K562 (cell line): Measurements from ENCODE around the gene EMP2. TPM values are rescaled to one million over a fixed set of nuclear protein-coding genes. Genes with fewer than 3 reads are reported as not detected.

Experiments used
- EP300 ChIP-seq: IDR thresholded peaks from 2 replicates; pipeline ENCODE4 v1.6.1; 2012; ENCODE audit warnings: low read length, improper control_type of control experiment
- ETS2 ChIP-seq: IDR thresholded peaks from 2 replicates; pipeline ENCODE4 v1.6.1; 2016; ENCODE audit warnings: borderline replicate concordance, missing genetic modification characterization, mild to moderate bottlenecking, moderate library complexity, missing compliant biosample characterization; ENCODE audit not compliant: poor library complexity, severe bottlenecking
- HDAC8 ChIP-seq: fragments of 450-650 bp; IDR thresholded peaks from 2 replicates; pipeline ENCODE4 v1.6.1; 2016; ENCODE audit warnings: mild to moderate bottlenecking, missing genetic modification characterization, moderate library complexity, missing compliant biosample characterization
- HNRNPUL1 ChIP-seq: fragments of 200-400 bp; formaldehyde crosslinking; IDR thresholded peaks from 2 replicates; pipeline ENCODE4 v1.6.1; 2017; ENCODE audit warnings: low read length
- NRF1 ChIP-seq, 2 experiments: fragments of 450-650 bp; IDR thresholded peaks in 1 of 2; conservative IDR thresholded peaks in 1 of 2; 2 replicates each; pipeline ENCODE4 v1.6.1; 2014; ENCODE audit warnings: mild to moderate bottlenecking in 2 of 2
- PRMT5 ChIP-seq: sonication (generic); formaldehyde crosslinking; IDR thresholded peaks from 2 replicates; pipeline ENCODE4 v1.5.0; 2020; ENCODE audit warnings: missing genetic modification reagents
- RAD21 ChIP-seq, 2 experiments: fragments of 250-450 bp in 1 of 2; fragments of 450-650 bp in 1 of 2; sonication (Bioruptor Pico) in 1 of 2; formaldehyde crosslinking in 1 of 2; IDR thresholded peaks in 1 of 2; conservative IDR thresholded peaks in 1 of 2; 2 replicates each; pipeline versions ENCODE4 v1.4.0 to v1.8.0; 2020 to 2022; ENCODE audit warnings: mild to moderate bottlenecking in 2 of 2, moderate library complexity in 1 of 2
- SP1 ChIP-seq: sonication (generic); formaldehyde crosslinking; IDR thresholded peaks from 2 replicates; pipeline ENCODE4 v1.8.1; 2022; ENCODE audit warnings: mild to moderate bottlenecking, missing genetic modification reagents
- TBP ChIP-seq: optimal IDR thresholded peaks from 2 replicates; pipeline ENCODE3; 2011; ENCODE audit warnings: low read depth, low read length, improper control_type of control experiment
- ZNF124 ChIP-seq: sonication (generic); formaldehyde crosslinking; IDR thresholded peaks from 2 replicates; pipeline ENCODE4 v1.8.1; 2022; ENCODE audit warnings: missing genetic modification reagents
- ZNF431 ChIP-seq: sonication (generic); formaldehyde crosslinking; IDR thresholded peaks from 2 replicates; pipeline ENCODE4 v1.8.0; 2022; ENCODE audit warnings: mild to moderate bottlenecking, missing genetic modification reagents
- polyA plus RNA-seq, 8 experiments: library from polyadenylated mRNA; depleted of rRNA in 4 of 8; stranded (reverse) in 5 of 8; unstranded in 3 of 8; fragments of >200 nt; fragmentation: Nextera tagmentation in 2 of 8; fragmentation: Illumina TruSeq in 1 of 8; extraction: Ambion mirVana in 2 of 8; extraction: Trizol in 1 of 8; gene quantifications; 2 replicates each; pipeline versions ENCODE4 v1.2.1 to v1.2.3, GENCODE V29; 2011 to 2014; ENCODE audit warnings: inconsistent platforms in 1 of 8, missing spikeins in 1 of 8
- total RNA-seq, 7 experiments: library from RNA; depleted of rRNA in 6 of 7; stranded (reverse); fragments of >200 nt in 6 of 7; fragmentation: Illumina TruSeq in 2 of 7; extraction: Trizol in 2 of 7; gene quantifications; 2 replicates each; pipeline versions ENCODE4 v1.2.1 to v1.2.3, GENCODE V29; 2011 to 2021; ENCODE audit warnings: low replicate concordance in 1 of 7
- TF ChIP-seq, protein P1 (sequence below): fragments of 200-800 bp; sonication (Bioruptor generic); IDR thresholded peaks from 2 replicates; pipeline ENCODE4 v1.6.1; 2016; ENCODE audit warnings: missing genetic modification characterization, missing compliant biosample characterization
- TF ChIP-seq, protein P2 (sequence below): fragments of 200-800 bp; sonication (Bioruptor generic); IDR thresholded peaks from 2 replicates; pipeline ENCODE4 v1.6.1; 2017; ENCODE audit warnings: missing genetic modification characterization, missing compliant biosample characterization
- TF ChIP-seq, protein P3 (sequence below): sonication (generic); formaldehyde crosslinking; IDR thresholded peaks from 2 replicates; pipeline ENCODE4 v1.8.0; 2023; ENCODE audit warnings: mild to moderate bottlenecking, missing genetic modification reagents
- TF ChIP-seq, protein P4 (sequence below): fragments of 450-650 bp; IDR thresholded peaks from 2 replicates; pipeline ENCODE4 v1.6.1; 2016; ENCODE audit warnings: low read depth, mild to moderate bottlenecking, moderate library complexity

Gene EMP2
- total and polyA plus RNA-seq, 9 of the 15 experiments (the other 6 are each of a cell fraction or from before 2014, with no cell fraction given) = 0.73 to 6.2 (median 3.1) TPM

DNA sequence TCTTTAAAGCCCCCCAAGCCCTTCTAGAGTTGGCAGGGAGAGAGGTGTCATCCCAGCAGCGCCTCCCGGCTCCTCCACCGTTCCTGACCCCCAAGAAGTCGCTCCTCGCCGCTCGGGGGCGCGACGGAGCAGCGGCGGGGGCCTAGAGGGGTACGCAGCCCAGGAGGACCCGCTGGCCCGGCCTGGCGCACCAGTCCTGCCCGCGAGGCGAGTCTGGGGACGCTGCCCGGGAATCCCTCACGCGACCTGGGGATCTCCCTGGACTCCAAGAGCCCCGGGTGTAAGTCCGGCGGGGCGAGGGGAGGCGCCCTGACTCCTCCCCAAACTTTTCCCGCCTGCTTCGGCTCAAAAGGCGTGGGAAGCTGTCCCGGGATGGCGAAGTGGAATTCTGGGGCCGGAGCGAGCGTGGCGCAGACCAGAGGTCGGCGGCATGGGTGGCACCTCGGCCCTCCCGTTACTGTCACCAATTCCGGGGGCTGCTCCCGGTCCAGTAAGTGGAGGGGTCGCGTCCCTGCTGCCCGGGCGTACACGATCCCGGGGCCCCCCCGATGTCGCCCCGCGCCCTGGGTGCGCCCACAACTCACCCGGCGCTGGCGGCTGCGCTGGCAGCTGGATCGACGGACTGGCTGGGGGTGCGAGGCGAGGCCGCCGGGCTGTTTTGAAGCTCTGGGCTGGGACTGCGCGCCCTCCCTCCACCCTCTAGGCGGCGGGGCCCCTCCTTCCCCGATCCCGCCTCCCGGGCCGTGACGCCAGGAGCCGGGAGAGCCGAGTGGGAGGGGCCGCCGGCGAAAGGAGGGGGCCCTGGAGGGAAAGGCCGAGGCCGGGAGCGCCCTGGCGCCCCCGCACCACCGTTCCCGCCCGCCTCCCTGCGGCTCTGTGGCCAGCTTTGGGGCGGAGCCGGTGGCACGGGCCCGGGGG is at the start of gene EMP2 (continued):
- TF ChIP-seq, protein P1, sequence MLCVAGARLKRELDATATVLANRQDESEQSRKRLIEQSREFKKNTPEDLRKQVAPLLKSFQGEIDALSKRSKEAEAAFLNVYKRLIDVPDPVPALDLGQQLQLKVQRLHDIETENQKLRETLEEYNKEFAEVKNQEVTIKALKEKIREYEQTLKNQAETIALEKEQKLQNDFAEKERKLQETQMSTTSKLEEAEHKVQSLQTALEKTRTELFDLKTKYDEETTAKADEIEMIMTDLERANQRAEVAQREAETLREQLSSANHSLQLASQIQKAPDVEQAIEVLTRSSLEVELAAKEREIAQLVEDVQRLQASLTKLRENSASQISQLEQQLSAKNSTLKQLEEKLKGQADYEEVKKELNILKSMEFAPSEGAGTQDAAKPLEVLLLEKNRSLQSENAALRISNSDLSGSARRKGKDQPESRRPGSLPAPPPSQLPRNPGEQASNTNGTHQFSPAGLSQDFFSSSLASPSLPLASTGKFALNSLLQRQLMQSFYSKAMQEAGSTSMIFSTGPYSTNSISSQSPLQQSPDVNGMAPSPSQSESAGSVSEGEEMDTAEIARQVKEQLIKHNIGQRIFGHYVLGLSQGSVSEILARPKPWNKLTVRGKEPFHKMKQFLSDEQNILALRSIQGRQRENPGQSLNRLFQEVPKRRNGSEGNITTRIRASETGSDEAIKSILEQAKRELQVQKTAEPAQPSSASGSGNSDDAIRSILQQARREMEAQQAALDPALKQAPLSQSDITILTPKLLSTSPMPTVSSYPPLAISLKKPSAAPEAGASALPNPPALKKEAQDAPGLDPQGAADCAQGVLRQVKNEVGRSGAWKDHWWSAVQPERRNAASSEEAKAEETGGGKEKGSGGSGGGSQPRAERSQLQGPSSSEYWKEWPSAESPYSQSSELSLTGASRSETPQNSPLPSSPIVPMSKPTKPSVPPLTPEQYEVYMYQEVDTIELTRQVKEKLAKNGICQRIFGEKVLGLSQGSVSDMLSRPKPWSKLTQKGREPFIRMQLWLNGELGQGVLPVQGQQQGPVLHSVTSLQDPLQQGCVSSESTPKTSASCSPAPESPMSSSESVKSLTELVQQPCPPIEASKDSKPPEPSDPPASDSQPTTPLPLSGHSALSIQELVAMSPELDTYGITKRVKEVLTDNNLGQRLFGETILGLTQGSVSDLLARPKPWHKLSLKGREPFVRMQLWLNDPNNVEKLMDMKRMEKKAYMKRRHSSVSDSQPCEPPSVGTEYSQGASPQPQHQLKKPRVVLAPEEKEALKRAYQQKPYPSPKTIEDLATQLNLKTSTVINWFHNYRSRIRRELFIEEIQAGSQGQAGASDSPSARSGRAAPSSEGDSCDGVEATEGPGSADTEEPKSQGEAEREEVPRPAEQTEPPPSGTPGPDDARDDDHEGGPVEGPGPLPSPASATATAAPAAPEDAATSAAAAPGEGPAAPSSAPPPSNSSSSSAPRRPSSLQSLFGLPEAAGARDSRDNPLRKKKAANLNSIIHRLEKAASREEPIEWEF (CRISPR knock-in tag) = no peak
- TF ChIP-seq, protein P2, sequence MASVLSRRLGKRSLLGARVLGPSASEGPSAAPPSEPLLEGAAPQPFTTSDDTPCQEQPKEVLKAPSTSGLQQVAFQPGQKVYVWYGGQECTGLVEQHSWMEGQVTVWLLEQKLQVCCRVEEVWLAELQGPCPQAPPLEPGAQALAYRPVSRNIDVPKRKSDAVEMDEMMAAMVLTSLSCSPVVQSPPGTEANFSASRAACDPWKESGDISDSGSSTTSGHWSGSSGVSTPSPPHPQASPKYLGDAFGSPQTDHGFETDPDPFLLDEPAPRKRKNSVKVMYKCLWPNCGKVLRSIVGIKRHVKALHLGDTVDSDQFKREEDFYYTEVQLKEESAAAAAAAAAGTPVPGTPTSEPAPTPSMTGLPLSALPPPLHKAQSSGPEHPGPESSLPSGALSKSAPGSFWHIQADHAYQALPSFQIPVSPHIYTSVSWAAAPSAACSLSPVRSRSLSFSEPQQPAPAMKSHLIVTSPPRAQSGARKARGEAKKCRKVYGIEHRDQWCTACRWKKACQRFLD (CRISPR knock-in tag) = no peak
- TF ChIP-seq PRMT5 (CRISPR knock-in tag) = no peak
- TF ChIP-seq, protein P3, sequence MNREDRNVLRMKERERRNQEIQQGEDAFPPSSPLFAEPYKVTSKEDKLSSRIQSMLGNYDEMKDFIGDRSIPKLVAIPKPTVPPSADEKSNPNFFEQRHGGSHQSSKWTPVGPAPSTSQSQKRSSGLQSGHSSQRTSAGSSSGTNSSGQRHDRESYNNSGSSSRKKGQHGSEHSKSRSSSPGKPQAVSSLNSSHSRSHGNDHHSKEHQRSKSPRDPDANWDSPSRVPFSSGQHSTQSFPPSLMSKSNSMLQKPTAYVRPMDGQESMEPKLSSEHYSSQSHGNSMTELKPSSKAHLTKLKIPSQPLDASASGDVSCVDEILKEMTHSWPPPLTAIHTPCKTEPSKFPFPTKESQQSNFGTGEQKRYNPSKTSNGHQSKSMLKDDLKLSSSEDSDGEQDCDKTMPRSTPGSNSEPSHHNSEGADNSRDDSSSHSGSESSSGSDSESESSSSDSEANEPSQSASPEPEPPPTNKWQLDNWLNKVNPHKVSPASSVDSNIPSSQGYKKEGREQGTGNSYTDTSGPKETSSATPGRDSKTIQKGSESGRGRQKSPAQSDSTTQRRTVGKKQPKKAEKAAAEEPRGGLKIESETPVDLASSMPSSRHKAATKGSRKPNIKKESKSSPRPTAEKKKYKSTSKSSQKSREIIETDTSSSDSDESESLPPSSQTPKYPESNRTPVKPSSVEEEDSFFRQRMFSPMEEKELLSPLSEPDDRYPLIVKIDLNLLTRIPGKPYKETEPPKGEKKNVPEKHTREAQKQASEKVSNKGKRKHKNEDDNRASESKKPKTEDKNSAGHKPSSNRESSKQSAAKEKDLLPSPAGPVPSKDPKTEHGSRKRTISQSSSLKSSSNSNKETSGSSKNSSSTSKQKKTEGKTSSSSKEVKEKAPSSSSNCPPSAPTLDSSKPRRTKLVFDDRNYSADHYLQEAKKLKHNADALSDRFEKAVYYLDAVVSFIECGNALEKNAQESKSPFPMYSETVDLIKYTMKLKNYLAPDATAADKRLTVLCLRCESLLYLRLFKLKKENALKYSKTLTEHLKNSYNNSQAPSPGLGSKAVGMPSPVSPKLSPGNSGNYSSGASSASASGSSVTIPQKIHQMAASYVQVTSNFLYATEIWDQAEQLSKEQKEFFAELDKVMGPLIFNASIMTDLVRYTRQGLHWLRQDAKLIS (CRISPR knock-in tag) = no peak
- TF ChIP-seq SP1 (CRISPR knock-in tag) = peak; percentile 74
- no peak for TF ChIP-seq HDAC8 (tag)
- TF ChIP-seq ETS2 (tag) = no peak
- TF ChIP-seq HNRNPUL1 = no peak
- no peak for TF ChIP-seq TBP
- peak; percentile 50 to 60; a peak in 3 of 4 replicates for TF ChIP-seq NRF1 (conservative IDR thresholded peaks at IDR 0.05 in 1 of 2, IDR thresholded peaks at IDR 0.05 in 1 of 2)
- TF ChIP-seq, protein P4, sequence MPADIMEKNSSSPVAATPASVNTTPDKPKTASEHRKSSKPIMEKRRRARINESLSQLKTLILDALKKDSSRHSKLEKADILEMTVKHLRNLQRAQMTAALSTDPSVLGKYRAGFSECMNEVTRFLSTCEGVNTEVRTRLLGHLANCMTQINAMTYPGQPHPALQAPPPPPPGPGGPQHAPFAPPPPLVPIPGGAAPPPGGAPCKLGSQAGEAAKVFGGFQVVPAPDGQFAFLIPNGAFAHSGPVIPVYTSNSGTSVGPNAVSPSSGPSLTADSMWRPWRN = no peak
- TF ChIP-seq EP300 = no peak
- peak in 1 of 2 experiments; percentile 34; a peak in 3 of 4 replicates for TF ChIP-seq RAD21 (CRISPR knock-in tag; conservative IDR thresholded peaks at IDR 0.05 in 1 of 2, IDR thresholded peaks at IDR 0.05 in 1 of 2)
- TF ChIP-seq ZNF124 (CRISPR knock-in tag) = no peak
- TF ChIP-seq ZNF431 = no peak
